ENCODE data around the gene TMEM179.

TMEM179 gene

DNA sequence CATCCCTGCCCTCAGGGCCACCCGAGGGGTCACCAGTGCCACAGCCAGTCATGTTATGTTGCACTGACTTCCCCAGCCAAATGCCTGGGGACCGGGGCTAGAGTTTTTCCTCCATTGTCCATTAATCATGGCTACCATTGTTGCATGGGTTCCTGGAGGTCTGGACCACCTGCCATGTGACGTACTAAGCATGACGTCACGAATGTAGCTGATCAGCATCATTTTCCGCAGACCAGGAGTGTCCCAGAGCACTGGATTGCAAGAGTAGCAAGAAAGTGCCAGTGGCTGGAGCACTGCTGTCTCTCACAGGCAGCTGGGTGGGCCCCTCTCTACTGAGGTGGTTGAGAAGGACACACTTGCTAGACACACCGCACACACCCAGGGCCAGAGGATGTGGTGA, 31.9 kb downstream of the TMEM179 start:
- Histone ChIP-seq H3K9me3 (ENCODE audit: insufficient read depth, low read length, severe bottlenecking) (no peaks in the 10 kb centered on the region), H3K4me2 (ENCODE audit: insufficient read depth, low read length) (no peak overlapping the region), H3K4me1 (ENCODE audit: insufficient read depth, low read length) (no peaks in the 10 kb centered on the region), H3K36me3 (ENCODE audit: insufficient read depth, low read length) (no peaks in the 10 kb centered on the region), H3K27ac (ENCODE audit: low read length) (no peak overlapping the region), H4K20me1 (ENCODE audit: insufficient read depth, low read length) (no peaks in the 10 kb centered on the region; the same call in 1 of the 2 replicates), H3K4me3 (ENCODE audit: low read depth in 1 of 2, low read length in 2 of 2) (no peak overlapping the region), H3K27me3 (ENCODE audit: insufficient read depth, low read length, poor library complexity) (no peaks in the 10 kb centered on the region), H3K79me2 (ENCODE audit: insufficient read depth, low read length) (no peaks in the 10 kb centered on the region), H3K9ac (ENCODE audit: low read depth, low read length) (no peak overlapping the region), H2AFZ (ENCODE audit: low read depth, low read length) (no peak overlapping the region)
- no peak for TF ChIP-seq EZH2 (IDR thresholded peaks at IDR 0.05; ENCODE audit: borderline replicate concordance, low read depth, low read length, severe bottlenecking)
- no peak for TF ChIP-seq CTCF (IDR thresholded peaks at IDR 0.05; ENCODE audit: borderline replicate concordance, extremely low read depth, low read length, poor library complexity, severe bottlenecking)
- no peak for ATAC-seq (ENCODE audit: insufficient read depth, low read depth)
- DNase-seq, result no peak

DNA sequence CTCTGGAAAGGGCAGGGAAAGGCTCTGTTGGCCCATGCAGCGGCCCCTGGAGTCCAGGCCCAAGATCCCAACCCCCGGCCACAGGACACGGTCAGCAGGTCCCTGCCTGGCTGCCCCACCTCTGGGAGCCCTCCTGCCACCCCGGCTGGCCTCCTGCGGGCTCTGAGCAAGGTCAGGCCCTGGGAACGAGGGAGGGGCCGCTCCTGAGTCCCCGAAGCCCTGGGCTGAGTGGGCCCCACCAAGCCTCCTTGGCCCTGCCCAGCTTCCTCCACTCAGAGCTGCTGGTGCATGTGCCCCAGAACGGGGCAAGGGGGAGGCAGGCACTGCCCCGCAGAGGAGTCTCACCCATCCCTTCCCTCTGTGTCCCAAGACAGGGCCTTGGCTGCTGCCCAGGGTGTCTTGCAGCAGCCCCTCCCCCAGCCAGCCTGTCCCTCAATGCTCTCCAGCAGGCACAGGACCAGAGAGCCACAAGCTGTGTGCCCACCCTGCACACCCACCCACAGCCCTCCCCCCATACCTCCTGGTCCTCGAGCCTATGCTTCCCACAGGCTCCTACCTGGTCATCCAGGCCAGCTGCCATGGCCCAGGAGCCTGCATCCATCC, 32.4 kb downstream of the TMEM179 start:
- TF ChIP-seq EZH2 (IDR thresholded peaks at IDR 0.05; ENCODE audit: borderline replicate concordance, low read depth, low read length, severe bottlenecking) (no peak), CTCF (IDR thresholded peaks at IDR 0.05; ENCODE audit: borderline replicate concordance, extremely low read depth, low read length, poor library complexity, severe bottlenecking) (no peak)
- no peaks in the 10 kb centered on the region; the same call in 1 of the 2 replicates for H4K20me1 ChIP-seq (ENCODE audit: insufficient read depth, low read length)
- no peaks in the 10 kb centered on the region for H3K4me1 ChIP-seq (ENCODE audit: insufficient read depth, low read length)
- no peaks in the 10 kb centered on the region for H3K79me2 ChIP-seq (ENCODE audit: insufficient read depth, low read length)
- ATAC-seq (ENCODE audit: insufficient read depth, low read depth) (no peak), DNase-seq (no peak)
- no peak overlapping the region for H3K4me3 ChIP-seq (ENCODE audit: low read depth in 1 of 2, low read length in 2 of 2)
- H3K9ac ChIP-seq (ENCODE audit: low read depth, low read length), result no peak overlapping the region
- H3K4me2 ChIP-seq (ENCODE audit: insufficient read depth, low read length), result no peak overlapping the region
- no peaks in the 10 kb centered on the region for H3K36me3 ChIP-seq (ENCODE audit: insufficient read depth, low read length)
- no peaks in the 10 kb centered on the region for H3K27me3 ChIP-seq (ENCODE audit: insufficient read depth, low read length, poor library complexity)
- no peaks in the 10 kb centered on the region for H3K9me3 ChIP-seq (ENCODE audit: insufficient read depth, low read length, severe bottlenecking)
- H2AFZ ChIP-seq (ENCODE audit: low read depth, low read length), result no peak overlapping the region
- no peak overlapping the region for H3K27ac ChIP-seq (ENCODE audit: low read length)

- Histone ChIP-seq H2AFZ (ENCODE audit: low read depth, low read length) (no peak overlapping the region), H3K4me3 (ENCODE audit: low read depth in 1 of 2, low read length in 2 of 2) (no peak overlapping the region), H3K79me2 (ENCODE audit: insufficient read depth, low read length) (no peaks in the 10 kb centered on the region), H3K27ac (ENCODE audit: low read length) (no peak overlapping the region), H3K4me2 (ENCODE audit: insufficient read depth, low read length) (no peak overlapping the region), H3K36me3 (ENCODE audit: insufficient read depth, low read length) (no peaks in the 10 kb centered on the region), H3K9ac (ENCODE audit: low read depth, low read length) (no peak overlapping the region), H3K4me1 (ENCODE audit: insufficient read depth, low read length) (no peaks in the 10 kb centered on the region), H3K27me3 (ENCODE audit: insufficient read depth, low read length, poor library complexity) (no peaks in the 10 kb centered on the region), H4K20me1 (ENCODE audit: insufficient read depth, low read length) (peaks cover under 1% of the 10 kb centered on the region), H3K9me3 (ENCODE audit: insufficient read depth, low read length, severe bottlenecking) (no peaks in the 10 kb centered on the region)
- DNase-seq, result no peak
- TF ChIP-seq EZH2 (IDR thresholded peaks at IDR 0.05; ENCODE audit: borderline replicate concordance, low read depth, low read length, severe bottlenecking), result no peak
- no peak for ATAC-seq (ENCODE audit: insufficient read depth, low read depth)
Measured at GRCh38 chr14:104571246-104571645, 33.3 kb downstream of the TMEM179 start.

GRCh38 chr14:104569435-104569834, 35.1 kb downstream of the TMEM179 start:
- Histone ChIP-seq H3K9me3 (ENCODE audit: insufficient read depth, low read length, severe bottlenecking) (no peaks in the 10 kb centered on the region), H3K4me2 (ENCODE audit: insufficient read depth, low read length) (no peak overlapping the region), H3K4me3 (ENCODE audit: low read depth in 1 of 2, low read length in 2 of 2) (no peak overlapping the region), H3K9ac (ENCODE audit: low read depth, low read length) (no peak overlapping the region), H4K20me1 (ENCODE audit: insufficient read depth, low read length) (peaks cover 8% of the 10 kb centered on the region), H2AFZ (ENCODE audit: low read depth, low read length) (no peak overlapping the region), H3K79me2 (ENCODE audit: insufficient read depth, low read length) (no peaks in the 10 kb centered on the region), H3K4me1 (ENCODE audit: insufficient read depth, low read length) (no peaks in the 10 kb centered on the region), H3K36me3 (ENCODE audit: insufficient read depth, low read length) (no peaks in the 10 kb centered on the region), H3K27ac (ENCODE audit: low read length) (no peak overlapping the region), H3K27me3 (ENCODE audit: insufficient read depth, low read length, poor library complexity) (peaks cover 5% of the 10 kb centered on the region)
- DNase-seq (no peak), ATAC-seq (ENCODE audit: insufficient read depth, low read depth) (no peak)
- TF ChIP-seq CTCF (IDR thresholded peaks at IDR 0.05; ENCODE audit: borderline replicate concordance, extremely low read depth, low read length, poor library complexity, severe bottlenecking), result no peak
- TF ChIP-seq EZH2 (IDR thresholded peaks at IDR 0.05; ENCODE audit: borderline replicate concordance, low read depth, low read length, severe bottlenecking), result no peak

Data from DND-41 (cell line).